H9 (cell line): ENCODE results near the gene MACC1. TPM values are rescaled to one million over a fixed set of nuclear protein-coding genes. Genes with fewer than 3 reads are reported as not detected.

Source experiments
- DNase-seq: peaks from one replicate; pipeline ENCODE4 v3.0.0-alpha.2; 2017
- H2AFZ ChIP-seq: one replicate; pipeline ENCODE4 v1.6.1; 2013; ENCODE audit warnings: mild to moderate bottlenecking, low read length, control low read depth, moderate library complexity
- H2AK5ac ChIP-seq: 2 replicates; pipeline ENCODE4 v1.6.1; 2013; ENCODE audit warnings: low read length, control low read depth, mixed read lengths; ENCODE audit not compliant: insufficient read length
- H2BK120ac ChIP-seq: one replicate; pipeline ENCODE4 v1.6.1; 2013; ENCODE audit warnings: low read depth, mild to moderate bottlenecking, low read length, control low read depth, inconsistent platforms; ENCODE audit not compliant: poor library complexity, severe bottlenecking
- H2BK12ac ChIP-seq: 2 replicates; pipeline ENCODE4 v1.6.1; 2013; ENCODE audit warnings: low read length, control low read depth, mixed read lengths, low read depth; ENCODE audit not compliant: insufficient read length
- H2BK15ac ChIP-seq: 2 replicates; pipeline ENCODE4 v1.6.1; 2013; ENCODE audit warnings: low read depth, low read length, control low read depth
- H2BK20ac ChIP-seq: one replicate; pipeline ENCODE4 v1.6.1; 2013; ENCODE audit warnings: low read depth, mild to moderate bottlenecking, low read length, control low read depth, inconsistent platforms; ENCODE audit not compliant: poor library complexity, severe bottlenecking
- H2BK5ac ChIP-seq: 2 replicates; pipeline ENCODE4 v1.6.1; 2013; ENCODE audit warnings: low read length, control low read depth, mixed read lengths; ENCODE audit not compliant: insufficient read length
- H3K14ac ChIP-seq: 2 replicates; pipeline ENCODE4 v1.6.1; 2013; ENCODE audit warnings: low read length, control low read depth; ENCODE audit not compliant: insufficient read depth
- H3K18ac ChIP-seq: 2 replicates; pipeline ENCODE4 v1.6.1; 2013; ENCODE audit warnings: low read depth, mild to moderate bottlenecking, mixed read lengths, low read length, control low read depth; ENCODE audit not compliant: insufficient read length
- H3K23ac ChIP-seq: 2 replicates; pipeline ENCODE4 v1.6.1; 2013; ENCODE audit warnings: low read length, control low read depth, mixed read lengths, low read depth; ENCODE audit not compliant: insufficient read length
- H3K23me2 ChIP-seq: 2 replicates; pipeline ENCODE4 v1.6.1; 2013; ENCODE audit warnings: low read depth, mild to moderate bottlenecking, mixed read lengths, low read length, control low read depth; ENCODE audit not compliant: insufficient read length, poor library complexity, severe bottlenecking
- H3K27ac ChIP-seq: 2 replicates; pipeline ENCODE4 v1.5.1; 2013; ENCODE audit warnings: low read length, control low read depth, mixed read lengths, low read depth; ENCODE audit not compliant: insufficient read length
- H3K27me3 ChIP-seq: 2 replicates; pipeline ENCODE4 v1.6.1; 2013; ENCODE audit warnings: low read length, control low read depth, inconsistent platforms; ENCODE audit not compliant: insufficient read depth
- H3K4ac ChIP-seq: 2 replicates; pipeline ENCODE4 v1.6.1; 2013; ENCODE audit warnings: low read depth, mild to moderate bottlenecking, control low read depth, inconsistent platforms, low read length, moderate library complexity
- H3K4me1 ChIP-seq: 2 replicates; pipeline ENCODE4 v1.6.1; 2013; ENCODE audit warnings: low read length, control low read depth, inconsistent platforms; ENCODE audit not compliant: insufficient read depth
- H3K4me2 ChIP-seq: 2 replicates; pipeline ENCODE4 v1.6.1; 2013; ENCODE audit warnings: low read length, control low read depth, mixed read lengths; ENCODE audit not compliant: insufficient read length, insufficient read depth
- H3K56ac ChIP-seq: 2 replicates; pipeline ENCODE4 v1.6.1; 2013; ENCODE audit warnings: low read depth, mild to moderate bottlenecking, mixed read lengths, low read length, control low read depth; ENCODE audit not compliant: insufficient read length
- H3K79me1 ChIP-seq: 2 replicates; pipeline ENCODE4 v1.6.1; 2013; ENCODE audit warnings: low read depth, mild to moderate bottlenecking, moderate library complexity, low read length, control low read depth, inconsistent platforms; ENCODE audit not compliant: insufficient read depth, poor library complexity, severe bottlenecking
- H3K79me2 ChIP-seq: 2 replicates; pipeline ENCODE4 v1.6.1; 2013; ENCODE audit warnings: low read length, control low read depth, inconsistent platforms; ENCODE audit not compliant: insufficient read depth
- H3K9ac ChIP-seq: 2 replicates; pipeline ENCODE4 v1.6.1; 2013; ENCODE audit warnings: low read length, control low read depth, mixed read lengths; ENCODE audit not compliant: insufficient read length; ENCODE audit errors: extremely low read depth
- H3K9me3 ChIP-seq: one replicate; pipeline ENCODE4 v1.6.1; 2013; ENCODE audit warnings: low read depth, low read length, inconsistent platforms; ENCODE audit not compliant: control insufficient read depth
- H3T11ph ChIP-seq: one replicate; pipeline ENCODE4 v1.6.1; 2013; ENCODE audit warnings: mild to moderate bottlenecking, low read length, control low read depth, inconsistent platforms
- H4K20me1 ChIP-seq: one replicate; pipeline ENCODE4 v1.6.1; 2013; ENCODE audit not compliant: control insufficient read depth, insufficient read length, insufficient read depth
- H4K5ac ChIP-seq: 2 replicates; pipeline ENCODE4 v1.6.1; 2013; ENCODE audit warnings: low read depth, mild to moderate bottlenecking, mixed read lengths, low read length, control low read depth; ENCODE audit not compliant: insufficient read length
- H4K8ac ChIP-seq: replicated peaks from 2 replicates; pipeline ENCODE4 v1.6.1; 2013; ENCODE audit warnings: low read length, control low read depth, mixed read lengths, low read depth; ENCODE audit not compliant: insufficient read length
- H4K91ac ChIP-seq: 2 replicates; pipeline ENCODE4 v1.6.1; 2013; ENCODE audit warnings: low read depth, mild to moderate bottlenecking, moderate library complexity, mixed read lengths, low read length, control low read depth; ENCODE audit not compliant: insufficient read length
- H3K27ac Mint-ChIP-seq, 3 experiments: 2 replicates in 2 of 3; 3 replicates in 1 of 3; pipeline ENCODE4 v1.8.0; 2020 to 2021; ENCODE audit warnings: mixed read lengths in 3 of 3, mild to moderate bottlenecking in 1 of 3, moderate library complexity in 1 of 3
- H3K27me3 Mint-ChIP-seq: 2 replicates; pipeline ENCODE4 v1.8.0; 2021; ENCODE audit warnings: low read depth, mild to moderate bottlenecking, moderate library complexity, mixed read lengths
- H3K36me3 Mint-ChIP-seq, 3 experiments: 2 replicates in 2 of 3; 3 replicates in 1 of 3; pipeline ENCODE4 v1.8.0; 2020 to 2021; ENCODE audit warnings: low read depth in 3 of 3, mixed read lengths in 3 of 3; ENCODE audit not compliant: insufficient read depth in 1 of 3
- H3K4me1 Mint-ChIP-seq, 2 experiments: 2 replicates each; pipeline ENCODE4 v1.8.0; 2020; ENCODE audit warnings: mixed read lengths in 2 of 2
- H3K4me3 Mint-ChIP-seq, 2 experiments: 2 replicates in 1 of 2; 3 replicates in 1 of 2; pipeline ENCODE4 v1.8.0; 2020 to 2021; ENCODE audit warnings: mild to moderate bottlenecking in 2 of 2, mixed read lengths in 2 of 2, moderate library complexity in 1 of 2
- H3K9me3 Mint-ChIP-seq, 2 experiments: 2 replicates in 1 of 2; 3 replicates in 1 of 2; pipeline ENCODE4 v1.8.0; 2020; ENCODE audit warnings: mild to moderate bottlenecking in 2 of 2, mixed read lengths in 2 of 2, moderate library complexity in 1 of 2
- CTCF ChIP-seq: fragments of 200-600 bp; sonication (generic); conservative IDR thresholded peaks from 3 replicates; pipeline ENCODE4 v1.8.0; 2021; ENCODE audit warnings: antibody characterized with exemption, mild to moderate bottlenecking
- WGBS: extraction: QIAGEN DNeasy Blood & Tissue Kit; methylation state at CpG from one replicate; pipeline ENCODE4 v1.1.7; 2013; ENCODE audit warnings: missing lambda C conversion rate, low lambda C conversion rate, mixed read lengths; ENCODE audit not compliant: insufficient read length; ENCODE audit errors: extremely low coverage; 5-methylcytosine and 5-hydroxymethylcytosine counted together
- total RNA-seq: library from RNA; stranded (reverse); gene quantifications from 2 replicates; pipeline ENCODE4 v1.2.1, GENCODE V29; 2021

Gene MACC1
- total RNA-seq, 1 experiment from 2014 or later: 11.0 TPM

DNA sequence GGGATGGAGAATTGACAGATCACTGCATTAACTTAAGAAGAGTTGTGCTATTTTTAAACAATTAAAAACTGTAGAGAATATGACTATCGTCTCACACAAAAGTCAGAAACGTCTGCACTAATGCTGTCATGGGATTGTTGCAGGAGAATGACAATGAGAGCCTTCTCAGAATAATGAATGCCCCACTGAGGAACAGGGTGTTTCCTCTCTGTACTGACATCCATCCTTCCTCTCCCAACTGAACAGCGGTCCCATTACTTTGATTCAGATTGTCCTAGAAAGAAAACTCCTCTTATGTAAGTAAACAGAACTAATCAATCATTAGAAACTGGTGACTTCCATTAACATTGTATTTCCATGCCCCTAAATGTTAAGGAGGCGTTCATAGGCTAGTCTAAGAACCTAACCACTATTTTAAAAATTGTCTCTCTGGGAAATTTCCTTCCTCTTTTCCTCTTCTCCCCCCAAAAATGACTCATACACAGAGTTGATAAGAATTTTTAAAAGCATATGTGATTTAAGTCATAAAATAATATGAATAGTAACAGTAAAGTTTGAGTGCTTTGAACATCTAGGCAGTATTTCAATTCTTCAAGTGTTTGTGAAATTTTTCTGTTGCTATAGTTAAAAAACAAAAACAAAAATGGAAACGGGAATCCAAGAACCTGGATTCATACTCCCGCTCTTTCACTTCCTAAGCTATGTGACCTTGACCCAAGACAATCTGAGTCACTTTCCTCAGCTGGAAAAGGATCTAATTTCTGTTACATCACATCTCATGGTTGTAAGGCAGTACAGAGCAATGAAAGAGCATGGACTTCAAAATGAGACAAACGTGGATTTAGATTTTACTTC is 12.7 kb upstream of the MACC1 start:
- no peaks in the 10 kb centered on the region for H3K9me3 Mint-ChIP-seq
- H3K4ac ChIP-seq: no peak overlapping the region
- H3T11ph ChIP-seq: no peak overlapping the region
- H3K14ac ChIP-seq: no peak overlapping the region
- H3K36me3 Mint-ChIP-seq: no peaks in the 10 kb centered on the region
- H3K56ac ChIP-seq: no peak overlapping the region
- H3K27ac ChIP-seq: no peak overlapping the region
- H3K9ac ChIP-seq: no peak overlapping the region
- H3K27me3 Mint-ChIP-seq: no peaks in the 10 kb centered on the region
- no peak overlapping the region for H3K23ac ChIP-seq
- no peak overlapping the region for H4K91ac ChIP-seq
- WGBS: no CpG with 5 or more reads among the region's 7 CpGs
- H3K79me1 ChIP-seq: no peaks in the 10 kb centered on the region
- H2BK15ac ChIP-seq: no peak overlapping the region
- H3K79me2 ChIP-seq: no peaks in the 10 kb centered on the region
- peaks cover 0 to 5% of the 10 kb centered on the region in 2 experiments; a peak in 1 of 4 replicates for H3K4me1 Mint-ChIP-seq
- H2BK5ac ChIP-seq: no peak overlapping the region
- no peaks in the 10 kb centered on the region for H4K20me1 ChIP-seq
- H2AFZ ChIP-seq: no peak overlapping the region
- no peak overlapping the region for H2BK120ac ChIP-seq
- no peak overlapping the region for H3K18ac ChIP-seq
- DNase-seq: no peak
- H2BK12ac ChIP-seq: no peak overlapping the region
- H3K9me3 ChIP-seq: no peaks in the 10 kb centered on the region
- no peak overlapping the region for H3K27ac Mint-ChIP-seq
- H2BK20ac ChIP-seq: no peak overlapping the region
- H3K27me3 ChIP-seq: no peaks in the 10 kb centered on the region
- H3K4me3 Mint-ChIP-seq: no peak overlapping the region
- H4K8ac ChIP-seq: no peak overlapping the region
- no peak overlapping the region for H4K5ac ChIP-seq
- no peaks in the 10 kb centered on the region for H3K23me2 ChIP-seq
- no peak overlapping the region for H3K4me2 ChIP-seq
- no peak overlapping the region for H2AK5ac ChIP-seq
- TF ChIP-seq CTCF: no peak
- no peaks in the 10 kb centered on the region for H3K4me1 ChIP-seq
